ENCODE results near the gene METTL9.
"Not testable (repeated sequence)": the region's sequence is repeated elsewhere in the genome, so short reads cannot be mapped to it uniquely, and the experiment has no call there.

METTL9 gene

GRCh38 chr16:21667575-21667974 is 68.2 kb downstream of the METTL9 start:
- no peak for DNase-seq

GRCh38 chr16:21673469-21673868 is 74.1 kb downstream of the METTL9 start:
- DNase-seq: no peak

DNA sequence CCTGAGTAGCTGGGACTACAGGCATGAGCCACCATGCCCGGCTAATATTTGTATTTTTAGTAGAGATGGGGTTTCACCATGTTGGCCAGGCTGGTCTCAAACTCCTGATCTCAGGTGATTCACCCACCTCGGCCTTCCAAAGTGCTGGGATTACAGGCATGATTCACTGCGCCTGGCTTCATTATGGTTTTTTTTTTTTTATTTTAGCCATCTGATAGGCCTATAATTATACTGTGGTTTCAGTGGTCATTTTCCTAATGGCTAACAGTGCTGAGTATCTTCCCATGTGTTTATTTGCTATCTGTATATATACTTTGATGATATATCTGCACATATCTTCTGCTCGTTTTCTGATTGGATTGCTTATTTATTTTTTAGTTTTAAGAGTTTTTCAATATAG is 75.1 kb downstream of the METTL9 start:
- not testable (repeated sequence) for DNase-seq

DNA sequence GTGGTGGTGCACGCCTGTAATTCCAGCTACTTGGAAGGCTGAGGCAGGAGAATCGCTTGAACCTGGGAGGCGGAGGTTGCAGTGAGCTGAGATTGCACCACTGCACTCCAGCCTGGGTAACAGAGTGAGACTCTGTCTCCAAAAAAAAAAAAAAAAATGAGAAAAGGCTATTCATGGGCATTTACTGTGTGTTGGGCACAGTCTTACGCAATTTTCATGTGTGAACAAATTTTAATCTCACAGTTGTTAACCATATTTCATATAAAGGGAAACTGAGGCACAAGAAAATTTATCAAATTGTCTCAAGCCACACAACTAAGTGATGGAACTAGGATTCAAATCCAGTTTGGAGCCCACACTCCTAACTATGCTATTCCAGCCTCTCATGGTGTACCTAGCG is 81.3 kb downstream of the METTL9 start:
- not testable (repeated sequence) for DNase-seq

GRCh38 chr16:21683184-21683583 is 83.8 kb downstream of the METTL9 start:
- DNase-seq: no peak

DNA sequence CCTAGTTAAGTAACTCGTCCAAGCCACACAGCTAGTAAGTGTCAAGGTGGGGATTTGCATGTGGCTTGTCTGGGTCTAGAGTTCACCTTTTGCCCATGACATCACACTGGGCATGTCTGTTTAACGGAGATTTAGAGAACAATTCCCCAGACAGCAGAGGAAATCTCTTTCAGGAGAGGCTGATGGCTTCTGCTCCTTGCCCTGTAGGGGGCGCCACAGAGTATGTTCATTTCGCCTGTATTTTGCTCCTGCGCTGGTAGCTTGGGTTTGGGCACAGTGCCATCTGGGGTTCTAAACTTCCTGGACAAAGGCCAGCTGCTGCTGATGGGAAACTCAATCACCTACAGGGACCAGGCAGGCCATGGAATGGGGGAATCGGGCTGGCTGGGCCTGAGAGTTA is 84.8 kb downstream of the METTL9 start:
- DNase-seq: peak; percentile 6 to 17

DNA sequence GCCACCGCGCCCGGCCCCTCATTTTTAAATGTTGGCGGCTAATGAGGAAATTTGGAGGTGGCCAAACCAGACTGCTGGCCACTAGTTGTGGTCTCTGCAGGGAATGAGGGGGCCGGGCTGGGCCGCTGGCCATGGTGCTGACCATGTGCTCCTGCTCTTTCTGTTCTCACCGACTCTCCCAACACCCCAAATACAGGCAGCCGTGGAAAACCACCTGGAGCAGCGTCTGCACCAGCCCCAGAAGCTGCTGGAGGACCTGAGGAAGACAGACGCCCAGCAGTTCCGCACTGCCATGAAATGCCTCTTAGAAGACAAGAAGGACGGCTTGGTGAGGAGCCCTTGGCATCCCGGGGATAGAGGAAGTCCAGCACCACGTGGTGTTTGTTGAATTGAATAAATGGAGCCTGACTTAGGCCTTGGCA is 85.7 kb downstream of the METTL9 start:
- no peak for DNase-seq

- no peak for DNase-seq
Observed at GRCh38 chr16:21689107-21689506, 89.7 kb downstream of the METTL9 start.

GRCh38 chr16:21690967-21691366 is 91.6 kb downstream of the METTL9 start:
- DNase-seq: not testable (repeated sequence)

DNA sequence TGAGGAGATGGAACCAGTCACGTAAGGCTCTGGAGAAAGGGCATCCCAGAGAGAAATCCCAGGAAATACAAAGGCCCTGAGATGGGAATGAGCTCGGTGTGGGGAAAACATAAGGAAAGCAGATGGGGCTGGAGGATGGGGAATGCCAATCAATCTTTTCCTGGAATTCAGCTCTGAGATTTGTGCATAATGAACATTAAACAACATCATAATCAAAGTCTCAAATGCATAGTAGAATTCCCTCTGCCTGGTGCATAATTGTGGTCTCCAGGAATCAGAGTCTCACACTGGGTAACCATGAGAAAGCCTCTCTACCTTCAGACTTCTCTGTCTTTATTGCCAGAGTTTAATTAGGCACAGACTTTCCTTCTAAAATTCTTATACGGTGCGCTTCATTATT is 95.2 kb downstream of the METTL9 start:
- DNase-seq: no peak

DNA sequence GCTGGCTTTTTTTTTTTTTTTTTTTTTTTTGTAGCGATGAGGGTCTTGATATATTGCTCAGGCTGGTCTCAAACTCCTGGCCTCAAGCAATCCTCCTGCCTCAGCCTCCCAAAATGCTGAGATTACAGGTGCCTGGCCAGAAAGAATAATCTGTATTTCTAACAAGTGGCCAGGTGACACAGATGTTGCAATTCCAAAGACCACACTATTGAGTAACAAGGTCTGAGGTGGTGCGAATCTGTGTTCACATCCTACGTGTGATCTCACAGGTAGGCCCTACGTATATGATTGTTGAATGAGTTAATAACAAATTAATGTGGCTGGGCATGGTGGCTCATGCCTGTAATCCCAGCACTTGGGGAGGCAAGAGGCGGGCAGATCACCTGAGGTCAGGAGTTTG is 97.7 kb downstream of the METTL9 start:
- no peak for DNase-seq

DNA sequence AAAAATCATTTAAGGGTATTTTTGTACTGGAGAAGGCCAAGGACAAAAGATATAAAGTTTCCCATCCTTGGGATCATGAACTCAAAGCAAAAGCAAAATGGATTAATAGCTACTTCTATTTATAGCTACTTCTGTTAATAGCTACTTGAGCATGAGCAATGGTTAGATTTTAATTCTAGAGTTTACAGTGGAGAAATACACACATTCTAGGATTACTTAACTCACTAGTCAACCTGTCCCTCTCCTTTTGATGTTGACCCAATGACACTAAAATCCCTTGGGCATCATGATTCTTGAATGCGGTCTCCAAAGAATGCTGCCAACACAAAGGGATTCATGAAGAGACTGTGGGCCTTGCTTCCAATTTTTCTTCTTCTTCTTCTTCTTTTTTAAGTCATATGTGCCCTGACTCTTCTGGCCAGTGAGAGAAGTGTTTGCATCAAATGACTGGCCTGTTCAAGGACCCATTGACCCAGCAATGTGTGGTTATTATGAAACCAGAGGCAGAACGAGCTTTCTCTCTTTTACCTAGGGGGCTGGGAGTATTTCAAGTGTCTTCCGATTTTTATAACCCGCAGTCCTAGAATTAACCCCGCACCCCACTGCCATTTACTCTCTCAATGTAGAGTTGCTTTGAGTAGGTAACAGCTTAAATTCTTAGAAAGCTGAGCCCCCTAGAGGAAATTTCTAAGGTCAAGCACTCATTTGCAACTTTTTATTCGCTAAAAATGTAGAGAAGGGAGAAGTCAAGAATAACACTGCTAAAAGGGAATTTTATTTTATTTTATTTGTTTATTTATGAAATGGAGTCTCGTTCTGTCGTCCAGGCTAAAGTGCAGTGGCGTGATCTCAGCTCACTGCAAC is 99.0 kb downstream of the METTL9 start:
- no peak for DNase-seq

GRCh38 chr16:21701271-21701670 is 101.9 kb downstream of the METTL9 start:
- DNase-seq: no peak

- no peak for DNase-seq
Observed at GRCh38 chr16:21702276-21702675, 102.9 kb downstream of the METTL9 start.

- DNase-seq: no peak
Observed at GRCh38 chr16:21703156-21703555, 103.8 kb downstream of the METTL9 start.

DNA sequence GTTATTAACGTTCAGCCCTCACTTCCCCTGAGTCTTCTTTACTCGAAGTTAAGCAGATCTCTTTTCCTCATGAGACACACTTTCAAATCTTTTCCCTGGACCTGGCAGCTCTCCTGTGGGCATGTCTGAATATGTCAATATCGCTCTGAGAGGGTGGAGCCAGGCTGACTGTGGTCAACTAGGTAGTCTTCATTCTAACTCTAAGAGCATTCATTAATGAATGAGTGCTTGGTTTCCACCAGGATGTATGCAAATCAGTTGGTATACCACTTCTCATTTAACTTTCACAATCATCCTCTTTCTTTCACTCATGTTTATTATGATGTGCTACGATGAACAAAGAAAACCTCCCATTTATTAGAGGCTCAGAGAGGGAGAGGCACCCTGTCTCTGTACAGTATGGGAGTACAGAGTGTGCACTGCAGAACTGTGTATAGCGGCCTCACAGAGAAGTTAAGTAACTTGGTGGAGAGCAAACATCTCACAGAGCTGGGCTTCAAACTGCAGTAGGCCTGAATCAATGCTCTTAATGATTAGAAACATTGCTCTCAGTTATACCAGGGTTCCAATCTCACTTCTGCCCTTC is 104.3 kb downstream of the METTL9 start:
- DNase-seq: peak; percentile 48 to 61

DNA sequence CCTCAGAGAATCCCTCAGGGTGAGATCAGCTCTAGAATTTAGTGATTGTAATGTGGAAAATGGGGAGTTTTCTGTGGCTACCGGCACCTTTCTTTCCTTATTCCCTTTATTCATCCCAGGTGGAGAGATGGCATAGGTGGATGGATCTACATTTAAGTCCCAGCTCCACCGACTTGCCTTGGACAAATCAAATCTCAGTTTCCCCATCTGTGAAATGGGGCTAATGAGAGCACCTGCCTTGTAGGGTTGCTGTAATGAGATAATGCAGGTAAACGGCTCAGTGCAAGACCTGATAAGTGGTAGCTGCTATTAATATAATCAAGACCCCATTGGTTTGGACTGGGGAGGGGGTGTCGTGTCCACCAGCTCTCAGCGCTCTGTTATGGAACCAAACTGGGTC is 104.9 kb downstream of the METTL9 start:
- DNase-seq: no peak

- no peak for DNase-seq
Observed at GRCh38 chr16:21704733-21705132, 105.4 kb downstream of the METTL9 start.

Data from NCI-H526 (cell line).